Nephron (organoid): ENCODE data around the gene LIG1.

Experiments
- H3K27ac Mint-ChIP-seq, 3 experiments: 2 replicates each; pipeline ENCODE4 v1.8.0; 2020; ENCODE audit warnings: mixed read lengths in 3 of 3, mild to moderate bottlenecking in 2 of 3, moderate library complexity in 1 of 3
- H3K27me3 Mint-ChIP-seq: 2 replicates; pipeline ENCODE4 v1.8.0; 2021; ENCODE audit warnings: low read depth, mild to moderate bottlenecking, moderate library complexity, mixed read lengths
- H3K36me3 Mint-ChIP-seq: 2 replicates; pipeline ENCODE4 v1.8.0; 2020; ENCODE audit warnings: low read depth, mixed read lengths
- H3K4me1 Mint-ChIP-seq: 2 replicates; pipeline ENCODE4 v1.8.0; 2020; ENCODE audit warnings: mixed read lengths
- H3K4me3 Mint-ChIP-seq, 3 experiments: 2 replicates each; pipeline ENCODE4 v1.8.0; 2020; ENCODE audit warnings: mild to moderate bottlenecking in 3 of 3, mixed read lengths in 3 of 3, moderate library complexity in 2 of 3
- H3K9me3 Mint-ChIP-seq: 2 replicates; pipeline ENCODE4 v1.8.0; 2020; ENCODE audit warnings: mixed read lengths
- CTCF ChIP-seq, 3 experiments: fragments of 200-600 bp; sonication (generic); IDR thresholded peaks; one replicate each; pipeline ENCODE4 v1.5.0; 2021; ENCODE audit warnings: antibody characterized with exemption in 3 of 3; ENCODE audit not compliant: unreplicated experiment in 3 of 3

The LIG1 gene

DNA sequence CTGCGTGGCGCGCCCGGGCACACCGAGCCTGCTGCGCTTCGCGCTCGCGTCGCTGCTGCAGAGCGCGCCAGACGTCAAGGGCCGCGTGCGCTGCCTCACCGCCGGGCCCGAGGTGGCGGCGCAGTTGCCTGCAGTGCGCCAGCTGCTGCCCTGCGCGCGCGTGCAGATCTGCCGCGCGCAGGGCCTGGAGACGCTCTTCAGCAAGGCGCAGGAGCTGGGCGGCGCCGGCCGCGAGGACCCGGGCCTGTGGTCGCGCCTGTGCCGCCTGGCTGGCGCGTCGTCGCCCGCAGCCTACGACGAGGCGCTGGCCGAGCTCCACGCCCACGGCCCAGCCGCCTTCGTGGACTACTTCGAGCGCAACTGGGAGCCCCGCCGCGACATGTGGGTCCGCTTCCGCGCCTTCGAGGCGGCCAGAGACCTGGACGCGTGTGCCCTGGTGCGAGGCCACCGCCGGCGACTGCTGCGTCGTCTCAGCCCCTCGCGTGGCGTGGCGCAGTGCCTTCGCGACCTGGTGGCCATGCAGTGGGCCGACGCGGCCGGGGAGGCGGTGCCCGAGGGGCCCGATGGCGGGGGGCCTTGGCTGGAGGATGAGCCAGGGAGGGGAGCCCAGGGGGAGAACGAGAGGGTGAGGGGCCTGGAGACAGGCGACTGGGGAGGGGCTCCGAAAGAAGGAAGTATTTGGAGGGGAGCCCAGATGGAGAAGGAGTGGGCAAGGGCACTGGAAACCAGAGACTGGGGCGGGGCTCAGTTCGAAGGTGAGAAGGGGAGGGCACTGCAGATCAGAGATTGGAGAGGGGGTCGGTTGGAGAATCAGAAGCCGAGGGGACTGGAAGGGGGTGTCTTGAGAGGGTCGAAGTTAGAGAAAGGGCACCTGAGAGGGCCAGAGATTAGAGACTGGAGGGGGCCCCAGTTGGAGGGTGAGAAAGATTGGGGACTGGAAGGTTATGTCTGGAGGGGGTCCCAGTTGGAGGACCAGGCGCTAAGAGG is 25.0 kb upstream of the LIG1 start:
- H3K36me3 Mint-ChIP-seq: peaks cover 21% of the 10 kb centered on the region
- no peaks in the 10 kb centered on the region for H3K9me3 Mint-ChIP-seq
- peaks cover 4% of the 10 kb centered on the region for H3K27me3 Mint-ChIP-seq
- no peak overlapping the region for H3K27ac Mint-ChIP-seq
- no peak overlapping the region for H3K4me3 Mint-ChIP-seq
- TF ChIP-seq CTCF (IDR thresholded peaks at IDR 0.05; ENCODE audit: unreplicated experiment in 3 of 3): no peak
- peaks cover 13% of the 10 kb centered on the region for H3K4me1 Mint-ChIP-seq

DNA sequence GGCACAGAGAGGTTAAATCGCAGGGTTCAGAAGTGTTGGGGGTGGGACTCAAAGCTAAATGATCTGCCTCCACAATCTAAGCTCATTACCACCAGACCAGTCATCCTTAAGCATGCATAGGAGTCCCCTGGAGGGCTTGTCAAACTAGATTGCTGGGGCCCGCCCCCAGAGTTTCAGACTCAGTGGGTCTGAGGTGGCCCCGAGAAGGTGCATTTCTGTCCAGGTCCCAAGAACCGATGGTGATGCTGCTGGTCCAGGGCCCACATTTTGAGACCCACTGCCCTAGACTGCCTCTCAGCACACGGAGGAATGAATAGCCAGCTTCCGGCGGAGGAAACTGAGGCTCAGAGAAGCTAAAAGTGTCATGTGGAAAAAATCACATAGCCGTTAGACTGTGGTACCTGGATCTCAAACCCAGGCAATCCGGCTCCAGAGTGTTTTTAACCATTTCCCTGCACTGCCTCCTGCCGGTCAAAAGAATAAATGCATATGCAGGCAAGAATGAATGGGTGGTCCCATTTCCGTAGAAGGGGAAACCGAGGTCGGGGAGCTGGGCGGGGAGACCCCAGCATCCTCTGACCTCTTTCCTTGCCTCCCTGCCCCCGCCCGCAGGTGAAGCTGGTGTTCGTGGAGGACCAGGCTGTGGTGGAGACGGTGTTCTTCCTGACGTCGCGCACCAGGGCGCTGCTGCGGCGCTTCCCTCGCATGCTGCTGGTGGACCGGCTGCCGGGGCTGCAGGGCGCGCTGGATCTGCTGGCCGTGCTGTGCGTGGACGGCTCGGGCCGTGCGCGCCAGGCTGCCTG is 24.1 kb upstream of the LIG1 start:
- H3K27ac Mint-ChIP-seq: peak overlapping the region in 1 of 3 experiments; percentile 3
- H3K9me3 Mint-ChIP-seq: no peaks in the 10 kb centered on the region
- peaks cover 28% of the 10 kb centered on the region for H3K36me3 Mint-ChIP-seq
- H3K27me3 Mint-ChIP-seq: peaks cover 4% of the 10 kb centered on the region
- H3K4me3 Mint-ChIP-seq: no peak overlapping the region
- H3K4me1 Mint-ChIP-seq: peaks cover 13% of the 10 kb centered on the region
- peak; percentile 35 to 49 (median 43) for TF ChIP-seq CTCF (IDR thresholded peaks at IDR 0.05; ENCODE audit: unreplicated experiment in 3 of 3)

DNA sequence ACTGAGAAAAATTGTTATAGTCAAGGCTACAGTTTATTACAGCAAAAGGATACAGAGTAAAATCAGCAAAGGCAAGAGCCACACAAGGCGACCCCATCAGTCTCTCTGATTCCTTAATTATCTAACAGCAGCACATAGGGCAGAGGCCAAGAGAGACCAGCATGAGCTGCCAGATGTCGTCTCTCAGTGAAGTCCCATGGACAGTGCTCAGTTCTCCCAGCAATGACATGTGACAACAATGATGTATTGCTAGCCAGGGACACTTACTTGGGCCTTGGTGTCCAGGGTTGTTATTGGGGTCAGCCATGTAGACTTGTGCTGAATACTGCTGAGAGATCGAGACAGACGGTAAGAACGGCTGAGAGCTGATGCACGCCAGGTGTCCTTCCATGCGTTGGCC is 22.6 kb upstream of the LIG1 start:
- Mint-ChIP-seq H3K9me3 (no peaks in the 10 kb centered on the region), H3K27ac (no peak overlapping the region), H3K4me3 (no peak overlapping the region), H3K36me3 (peaks cover 43% of the 10 kb centered on the region), H3K27me3 (peaks cover 4% of the 10 kb centered on the region), H3K4me1 (peaks cover 13% of the 10 kb centered on the region)
- TF ChIP-seq CTCF (IDR thresholded peaks at IDR 0.05; ENCODE audit: unreplicated experiment in 3 of 3): no peak

- H3K27ac Mint-ChIP-seq: peak overlapping the region in 2 of 3 experiments; percentile 18 to 48
- H3K4me1 Mint-ChIP-seq: peaks cover 6% of the 10 kb centered on the region
- no peak for TF ChIP-seq CTCF (IDR thresholded peaks at IDR 0.05; ENCODE audit: unreplicated experiment in 3 of 3)
- H3K4me3 Mint-ChIP-seq: no peak overlapping the region
- peaks cover 4% of the 10 kb centered on the region for H3K27me3 Mint-ChIP-seq
- peaks cover 46% of the 10 kb centered on the region for H3K36me3 Mint-ChIP-seq
- H3K9me3 Mint-ChIP-seq: no peaks in the 10 kb centered on the region
Measured at GRCh38 chr19:48190885-48191284, 20.7 kb upstream of the LIG1 start.

GRCh38 chr19:48190288-48190884 is 20.2 kb upstream of the LIG1 start:
- H3K4me3 Mint-ChIP-seq: no peak overlapping the region
- H3K4me1 Mint-ChIP-seq: peaks cover 6% of the 10 kb centered on the region
- H3K27ac Mint-ChIP-seq: peak overlapping the region in 2 of 3 experiments; percentile 18 to 48
- H3K9me3 Mint-ChIP-seq: no peaks in the 10 kb centered on the region
- H3K36me3 Mint-ChIP-seq: peaks cover 46% of the 10 kb centered on the region
- peaks cover under 1% of the 10 kb centered on the region for H3K27me3 Mint-ChIP-seq
- peak in 2 of 3 experiments; percentile 10 to 35 for TF ChIP-seq CTCF (IDR thresholded peaks at IDR 0.05; ENCODE audit: unreplicated experiment in 3 of 3)
